H1 (cell line): ENCODE results near the gene HNF1B. TPM values are rescaled to one million over a fixed set of nuclear protein-coding genes. Genes with fewer than 3 reads are reported as not detected.

Experiments used
- CTCF ChIA-PET: fragments of 300-600 bp; sonication (Branson Sonifier 250); formaldehyde crosslinking; loops from one replicate; lab custom pipeline; 2021; ENCODE audit not compliant: partially characterized antibody; lab: Charles Lee
- POLR2A ChIA-PET: fragments of 300-600 bp; sonication (Branson Sonifier 250); formaldehyde crosslinking; loops from one replicate; lab custom pipeline; 2021; ENCODE audit warnings: inconsistent platforms; ENCODE audit not compliant: partially characterized antibody; lab: Charles Lee
- DNase-seq, 2 experiments: peaks; one replicate each; pipeline versions ENCODE4 v3.0.0 to v3.0.0-alpha.2; 2010 to 2022; ENCODE audit warnings: low spot score in 2 of 2, low read depth in 1 of 2, mixed read lengths in 1 of 2
- FAIRE-seq: peaks from 2 replicates; lab custom pipeline; 2011; peaks lifted over from hg19 to GRCh38; lab: Jason Lieb, UNC
- H2AFZ ChIP-seq: 2 replicates; pipeline ENCODE4 v1.8.1; 2012; ENCODE audit warnings: low read length, inconsistent platforms
- H2AK5ac ChIP-seq: 2 replicates; pipeline ENCODE4 v1.6.1; 2013; ENCODE audit warnings: low read depth, low read length
- H2BK120ac ChIP-seq: replicated peaks from 2 replicates; pipeline ENCODE3; 2013; ENCODE audit warnings: low read depth, low read length, inconsistent platforms
- H2BK12ac ChIP-seq: 2 replicates; pipeline ENCODE4 v1.6.1; 2013; ENCODE audit warnings: low read depth, low read length
- H2BK15ac ChIP-seq: 2 replicates; pipeline ENCODE4 v1.6.1; 2013; ENCODE audit warnings: low read length
- H2BK20ac ChIP-seq: 2 replicates; pipeline ENCODE4 v1.6.1; 2013; ENCODE audit warnings: low read length
- H2BK5ac ChIP-seq: 2 replicates; pipeline ENCODE4 v1.6.1; 2013; ENCODE audit warnings: low read depth, low read length
- H3K14ac ChIP-seq: 2 replicates; pipeline ENCODE4 v1.6.1; 2013; ENCODE audit warnings: inconsistent platforms; ENCODE audit not compliant: insufficient read length
- H3K18ac ChIP-seq: 2 replicates; pipeline ENCODE4 v1.6.1; 2013; ENCODE audit warnings: low read length; ENCODE audit errors: extremely low read depth
- H3K23ac ChIP-seq: 2 replicates; pipeline ENCODE4 v1.6.1; 2013; ENCODE audit warnings: inconsistent platforms; ENCODE audit not compliant: insufficient read length
- H3K23me2 ChIP-seq: 2 replicates; pipeline ENCODE4 v1.6.1; 2013; ENCODE audit warnings: low read depth, low read length
- H3K27ac ChIP-seq: 2 replicates; pipeline ENCODE4 v1.6.1; 2011; ENCODE audit warnings: low read depth, low read length, inconsistent platforms
- H3K27me3 ChIP-seq, 4 experiments: replicated peaks in 1 of 4; 1 replicate in 1 of 4; 2 replicates in 3 of 4; pipeline versions ENCODE4 v1.6.1 to v1.8.1; 2011 to 2013; ENCODE audit warnings: low read length in 3 of 4, mild to moderate bottlenecking in 3 of 4, inconsistent platforms in 2 of 4, mixed read lengths in 2 of 4, moderate library complexity in 1 of 4; ENCODE audit not compliant: control insufficient read depth in 3 of 4, insufficient read depth in 3 of 4; ENCODE audit errors: extremely low read depth in 1 of 4
- H3K36me3 ChIP-seq, 4 experiments: 2 replicates each; pipeline versions ENCODE4 v1.6.1 to v1.8.1; 2011 to 2013; ENCODE audit warnings: mild to moderate bottlenecking in 4 of 4, low read length in 3 of 4, moderate library complexity in 2 of 4, control low read depth in 1 of 4, inconsistent platforms in 1 of 4; ENCODE audit not compliant: insufficient read depth in 4 of 4, control insufficient read depth in 2 of 4
- H3K4ac ChIP-seq: replicated peaks from 2 replicates; pipeline ENCODE3; 2013; ENCODE audit warnings: low read length, low read depth, mixed read lengths, inconsistent platforms; ENCODE audit not compliant: insufficient read length
- H3K4me1 ChIP-seq, 4 experiments: replicated peaks in 1 of 4; 1 replicate in 1 of 4; 2 replicates in 3 of 4; pipeline versions ENCODE4 v1.6.1 to v1.8.1; 2011 to 2013; ENCODE audit warnings: low read length in 3 of 4, inconsistent platforms in 2 of 4, mixed read lengths in 1 of 4; ENCODE audit not compliant: insufficient read depth in 4 of 4, control insufficient read depth in 3 of 4
- H3K4me2 ChIP-seq, 2 experiments: 2 replicates each; pipeline versions ENCODE4 v1.6.1 to v1.8.1; 2011 to 2013; ENCODE audit warnings: low read depth in 2 of 2, low read length in 2 of 2, control low read depth in 1 of 2, inconsistent platforms in 1 of 2, mild to moderate bottlenecking in 1 of 2; ENCODE audit not compliant: insufficient read depth in 1 of 2
- H3K4me3 ChIP-seq, 4 experiments: fragments of 200-600, 300-600 bp in 1 of 4; sonication (generic), shearing (Covaris generic), sonication (Bioruptor Twin) in 1 of 4; 2 replicates each; pipeline versions ENCODE4 v1.5.1 to v1.8.1; 2011 to 2016; ENCODE audit warnings: low read length in 4 of 4, low read depth in 3 of 4, control low read depth in 2 of 4, inconsistent platforms in 2 of 4, mild to moderate bottlenecking in 2 of 4, mixed read lengths in 1 of 4, moderate library complexity in 1 of 4; ENCODE audit not compliant: insufficient read depth in 2 of 4; ENCODE audit errors: extremely low read depth in 1 of 4
- H3K56ac ChIP-seq: replicated peaks from 2 replicates; pipeline ENCODE3; 2013; ENCODE audit warnings: low read depth, mild to moderate bottlenecking, mixed read lengths, low read length, inconsistent platforms; ENCODE audit not compliant: insufficient read length
- H3K79me1 ChIP-seq: 2 replicates; pipeline ENCODE4 v1.6.1; 2013; ENCODE audit warnings: low read depth, low read length, control low read depth
- H3K79me2 ChIP-seq, 2 experiments: 2 replicates each; pipeline versions ENCODE4 v1.6.1 to v1.8.1; 2012 to 2013; ENCODE audit warnings: low read length in 2 of 2, mild to moderate bottlenecking in 2 of 2, inconsistent platforms in 1 of 2; ENCODE audit not compliant: insufficient read depth in 2 of 2, control insufficient read depth in 1 of 2
- H3K9ac ChIP-seq, 4 experiments: replicated peaks in 1 of 4; 1 replicate in 1 of 4; 2 replicates in 3 of 4; pipeline versions ENCODE4 v1.6.1 to v1.8.1; 2011 to 2013; ENCODE audit warnings: low read depth in 3 of 4, low read length in 3 of 4, control low read depth in 2 of 4, mild to moderate bottlenecking in 2 of 4, moderate library complexity in 2 of 4, inconsistent platforms in 1 of 4; ENCODE audit errors: extremely low read depth in 1 of 4
- H3K9me3 ChIP-seq, 2 experiments: 2 replicates each; pipeline versions ENCODE4 v1.6.1 to v1.8.1; 2012 to 2013; ENCODE audit warnings: mild to moderate bottlenecking in 2 of 2, moderate library complexity in 2 of 2, control low read depth in 1 of 2, inconsistent platforms in 1 of 2, low read depth in 1 of 2, low read length in 1 of 2, mixed read lengths in 1 of 2; ENCODE audit not compliant: insufficient read depth in 2 of 2
- H4K20me1 ChIP-seq, 2 experiments: replicated peaks in 1 of 2; 2 replicates each; pipeline versions ENCODE3 to v1.8.1; 2011 to 2013; ENCODE audit warnings: inconsistent platforms in 2 of 2, low read length in 2 of 2, mild to moderate bottlenecking in 1 of 2; ENCODE audit not compliant: insufficient read depth in 2 of 2, control insufficient read depth in 1 of 2
- H4K5ac ChIP-seq: 2 replicates; pipeline ENCODE4 v1.6.1; 2013; ENCODE audit warnings: low read length, low read depth, mixed read lengths, inconsistent platforms; ENCODE audit not compliant: insufficient read length
- H4K8ac ChIP-seq: 2 replicates; pipeline ENCODE4 v1.8.0; 2013; ENCODE audit warnings: mild to moderate bottlenecking, moderate library complexity, low read length, inconsistent platforms; ENCODE audit not compliant: insufficient read depth; ENCODE audit errors: extremely low read depth
- H4K91ac ChIP-seq: replicated peaks from 2 replicates; pipeline ENCODE3; 2013; ENCODE audit warnings: low read length, mixed read lengths, inconsistent platforms; ENCODE audit not compliant: insufficient read length
- ATF2 ChIP-seq: IDR thresholded peaks from 2 replicates; pipeline ENCODE4 v1.6.1; 2012; ENCODE audit warnings: low read length, inconsistent platforms
- CTBP2 ChIP-seq: IDR thresholded peaks from 2 replicates; pipeline ENCODE4 v1.7.0; 2011; ENCODE audit warnings: borderline replicate concordance, mild to moderate bottlenecking, moderate library complexity, mixed read lengths, low read length; ENCODE audit not compliant: insufficient read depth, insufficient read length
- EP300 ChIP-seq, 2 experiments: IDR thresholded peaks; 1 replicate in 1 of 2; 2 replicates in 1 of 2; pipeline ENCODE4 v1.6.1; 2011 to 2012; ENCODE audit warnings: low read depth in 2 of 2, low read length in 2 of 2, mild to moderate bottlenecking in 2 of 2, borderline replicate concordance in 1 of 2, inconsistent platforms in 1 of 2, moderate library complexity in 1 of 2
- SP2 ChIP-seq: IDR thresholded peaks from 2 replicates; pipeline ENCODE4 v1.6.1; 2012; ENCODE audit warnings: mild to moderate bottlenecking, low read length, inconsistent platforms
- ZNF274 ChIP-seq: IDR thresholded peaks from 2 replicates; pipeline ENCODE4 v1.7.0; 2012; ENCODE audit warnings: low read length, borderline replicate concordance; ENCODE audit errors: extremely low read depth
- polyA plus RNA-seq, 7 experiments: library from polyadenylated mRNA; depleted of rRNA in 3 of 7; stranded (reverse) in 5 of 7; unstranded in 2 of 7; fragments of >200 nt in 5 of 7; fragments of 200-250 nt in 2 of 7; gene quantifications; 1 replicate in 5 of 7; 2 replicates in 1 of 7; 4 replicates in 1 of 7; pipeline versions ENCODE4 v1.2.1 to v1.2.3, GENCODE V29; 2011 to 2013; ENCODE audit warnings: missing spikeins in 2 of 7, mixed read lengths in 2 of 7
- total RNA-seq: library from RNA; stranded (reverse); fragmentation: NEBNext Ultra II Directional; extraction: Animal tissue kit (Norgen Biotek cat#: 25700); gene quantifications from 2 replicates; pipeline ENCODE4 v1.2.1, GENCODE V29; 2021

HNF1B gene
- total and polyA plus RNA-seq, 2 of the 8 experiments (the other 6 are each of a cell fraction or from before 2014, with no cell fraction given): 0.13 to 0.30 TPM

GRCh38 chr17:37640015-37640414 lies 104.8 kb downstream of the HNF1B start:
- Histone ChIP-seq H2BK15ac (no peak overlapping the region), H3K14ac (no peak overlapping the region), H3K4ac (no peak overlapping the region), H3K18ac (no peak overlapping the region), H3K9me3 (no peaks in the 10 kb centered on the region), H4K91ac (no peak overlapping the region), H3K4me3 (no peak overlapping the region), H2AFZ (no peak overlapping the region), H3K27ac (no peak overlapping the region), H3K27me3 (0 out of 7 replicates have a peak, but pooled peaks cover 0 to 2% (median 0%) of the 10 kb centered on the region in 4 experiments), H4K20me1 (no peaks in the 10 kb centered on the region), H3K79me1 (no peaks in the 10 kb centered on the region), H2BK20ac (no peak overlapping the region), H3K23me2 (no peaks in the 10 kb centered on the region), H2BK120ac (no peak overlapping the region), H4K5ac (no peak overlapping the region), H4K8ac (no peak overlapping the region), H3K9ac (no peak overlapping the region), H2BK12ac (no peak overlapping the region), H2AK5ac (no peak overlapping the region), H2BK5ac (no peak overlapping the region), H3K4me1 (peaks cover 0 to 3% (median under 1%) of the 10 kb centered on the region in 4 experiments; a peak in 1 of 7 replicates), H3K4me2 (no peak overlapping the region), H3K23ac (no peak overlapping the region), H3K56ac (no peak overlapping the region), H3K36me3 (peaks cover 3 to 13% (median 8%) of the 10 kb centered on the region in 4 experiments; a peak in 4 of 8 replicates), H3K79me2 (peaks cover 4 to 56% of the 10 kb centered on the region in 2 experiments)
- TF ChIP-seq SP2 (no peak), ZNF274 (no peak), ATF2 (no peak), EP300 (IDR thresholded peaks at IDR 0.05; ENCODE audit: borderline replicate concordance in 1 of 2, low read depth in 2 of 2, low read length in 2 of 2) (no peak), CTBP2 (no peak)
- ChIA-PET POLR2A (interaction anchor here (0.6 to 1.9 kb wide), 5 partner anchors 10 to 31 kb away, joined by 3 to 5 read pairs (median 3); partner anchors contain the start of gene SYNRG), CTCF (no interaction called here)
- FAIRE-seq (no peak), DNase-seq (no peak)
